K562 (cell line): ENCODE results near the gene SYT1. TPM values are rescaled to one million over a fixed set of nuclear protein-coding genes. Genes with fewer than 3 reads are reported as not detected.

Source experiments
- ATAC-seq: fragments of 200-7000 bp; cut with Tn5 transposase; 3 replicates; pipeline ENCODE4 v1.9.1; 2020; ENCODE audit warnings: moderate library complexity
- BruUV-seq: library from RNA; stranded (reverse); fragments of 400-500 nt; replicated peaks from 2 replicates; lab custom pipeline; 2021; lab: Mats Ljungman, UMichigan
- CTCF ChIA-PET: fragments of 300-600 bp; formaldehyde crosslinking; extraction: SDS; loops from one replicate; lab custom pipeline; 2021; ENCODE audit warnings: low intra/inter-chr PET ratio; lab: Yijun Ruan, JAX
- POLR2A ChIA-PET: fragments of 300-600, 350-650 bp; sonication (Branson Sonifier 250); formaldehyde crosslinking; extraction: SDS; loops from one replicate; lab custom pipeline; 2021; ENCODE audit warnings: antibody characterized with exemption, inconsistent platforms; lab: Yijun Ruan, JAX
- DNase-seq, 4 experiments: peaks; one replicate each; pipeline versions ENCODE4 v3.0.0 to v3.0.0-alpha.2; 2011 to 2018; ENCODE audit warnings: low spot score in 3 of 4, mixed read lengths in 3 of 4; ENCODE audit errors: extremely low read depth in 1 of 4
- FAIRE-seq: peaks from 2 replicates; lab custom pipeline; 2011; peaks lifted over from hg19 to GRCh38; lab: Jason Lieb, UNC
- H2AFZ ChIP-seq: 2 replicates; pipeline ENCODE4 v1.6.0; 2011; ENCODE audit warnings: low read depth, low read length, control low read depth, inconsistent platforms
- H3K27ac ChIP-seq: fragments of 200-600 bp; 3 replicates; pipeline ENCODE4 v1.8.0; 2011; ENCODE audit warnings: low read depth, mild to moderate bottlenecking, control low read depth, inconsistent platforms, low read length, moderate library complexity, mixed read lengths; ENCODE audit errors: extremely low read depth
- H3K27me3 ChIP-seq, 2 experiments: fragments of 300-600 bp in 1 of 2; 2 replicates in 1 of 2; 3 replicates in 1 of 2; pipeline versions ENCODE4 v1.6.0 to v1.8.0; 2011; ENCODE audit warnings: inconsistent platforms in 2 of 2, low read length in 2 of 2, mild to moderate bottlenecking in 1 of 2, mixed read lengths in 1 of 2, moderate library complexity in 1 of 2; ENCODE audit not compliant: control insufficient read depth in 2 of 2, insufficient read depth in 2 of 2
- H3K36me3 ChIP-seq: fragments of 300-600 bp; 3 replicates; pipeline ENCODE4 v1.8.0; 2011; ENCODE audit warnings: mild to moderate bottlenecking, low read length, inconsistent platforms; ENCODE audit not compliant: control insufficient read depth, insufficient read depth
- H3K4me1 ChIP-seq, 2 experiments: fragments of 200-600 bp in 1 of 2; replicated peaks in 1 of 2; 2 replicates in 1 of 2; 3 replicates in 1 of 2; pipeline versions ENCODE4 v1.5.1 to v1.8.0; 2011; ENCODE audit warnings: inconsistent platforms in 2 of 2, low read length in 2 of 2, mild to moderate bottlenecking in 1 of 2, mixed read lengths in 1 of 2, moderate library complexity in 1 of 2; ENCODE audit not compliant: control insufficient read depth in 2 of 2, insufficient read depth in 2 of 2
- H3K4me2 ChIP-seq: 2 replicates; pipeline ENCODE4 v1.6.1; 2011; ENCODE audit warnings: low read length, control low read depth, inconsistent platforms, mixed read lengths; ENCODE audit not compliant: insufficient read depth
- H3K4me3 ChIP-seq: fragments of 200-600 bp; sonication (generic), shearing (Covaris generic); 2 replicates; pipeline ENCODE4 v1.5.1; 2016; ENCODE audit warnings: control low read depth, inconsistent platforms
- H3K79me2 ChIP-seq: fragments of 200-600 bp; 3 replicates; pipeline ENCODE4 v1.8.0; 2011; ENCODE audit warnings: low read length, inconsistent platforms; ENCODE audit not compliant: control insufficient read depth, insufficient read depth
- H3K9ac ChIP-seq, 2 experiments: 2 replicates each; pipeline versions ENCODE4 v1.6.0 to v1.6.1; 2011; ENCODE audit warnings: low read depth in 2 of 2, low read length in 2 of 2, control low read depth in 1 of 2, inconsistent platforms in 1 of 2, mild to moderate bottlenecking in 1 of 2, mixed read lengths in 1 of 2; ENCODE audit not compliant: insufficient read depth in 1 of 2
- H3K9me1 ChIP-seq: one replicate; pipeline ENCODE4 v1.6.0; 2011; ENCODE audit warnings: inconsistent platforms, mild to moderate bottlenecking, low read length, moderate library complexity; ENCODE audit not compliant: control insufficient read depth, insufficient read depth
- H3K9me3 ChIP-seq: replicated peaks from 2 replicates; pipeline ENCODE4 v1.5.1; 2011; ENCODE audit warnings: low read depth, low read length, inconsistent platforms; ENCODE audit not compliant: control insufficient read depth, insufficient read depth
- H4K20me1 ChIP-seq: replicated peaks from 2 replicates; pipeline ENCODE4 v1.6.1; 2011; ENCODE audit warnings: low read length, inconsistent platforms, mixed read lengths; ENCODE audit not compliant: control insufficient read depth, insufficient read depth
- BRF2 ChIP-seq: IDR thresholded peaks from 3 replicates; pipeline ENCODE4 v1.6.1; 2011; ENCODE audit warnings: borderline replicate concordance, mild to moderate bottlenecking; ENCODE audit not compliant: insufficient read length, insufficient read depth
- MAFG ChIP-seq: fragments of 450-650 bp; conservative IDR thresholded peaks from 2 replicates; pipeline ENCODE4 v1.6.1; 2016; ENCODE audit warnings: missing genetic modification characterization, missing compliant biosample characterization
- ZNF316 ChIP-seq: fragments of 450-650 bp; IDR thresholded peaks from 2 replicates; pipeline ENCODE4 v1.6.1; 2016
- in situ Hi-C: fragments of 300-500 bp; cut with MboI; formaldehyde crosslinking; loops from 4 replicates; pipeline ENCODE4 v1.15.0; 2018; ENCODE audit warnings: inconsistent platforms, mixed read lengths
- intact Hi-C: fragments of 100-400 bp; cut with micrococcal nuclease; formaldehyde crosslinking; loops from 2 replicates; pipeline ENCODE4 v1.14.2; 2022
- polyA plus RNA-seq, 8 experiments: library from polyadenylated mRNA; depleted of rRNA in 4 of 8; stranded (reverse) in 5 of 8; unstranded in 3 of 8; fragments of >200 nt; fragmentation: Nextera tagmentation in 2 of 8; fragmentation: Illumina TruSeq in 1 of 8; extraction: Ambion mirVana in 2 of 8; extraction: Trizol in 1 of 8; gene quantifications; 2 replicates each; pipeline versions ENCODE4 v1.2.1 to v1.2.3, GENCODE V29; 2011 to 2014; ENCODE audit warnings: inconsistent platforms in 1 of 8, missing spikeins in 1 of 8
- total RNA-seq, 7 experiments: library from RNA; depleted of rRNA in 6 of 7; stranded (reverse); fragments of >200 nt in 6 of 7; fragmentation: Illumina TruSeq in 2 of 7; extraction: Trizol in 2 of 7; gene quantifications; 2 replicates each; pipeline versions ENCODE4 v1.2.1 to v1.2.3, GENCODE V29; 2011 to 2021; ENCODE audit warnings: low replicate concordance in 1 of 7

SYT1 gene
- total and polyA plus RNA-seq, 9 of the 15 experiments (the other 6 are each of a cell fraction or from before 2014, with no cell fraction given), result 0.03 to 0.13 (median 0.07) TPM; not detected in 4

- DNase-seq, result no peak
These were observed 85.0 kb downstream of the SYT1 start for GRCh38 chr12:78949532-78949931.

More at GRCh38 chr12:78949532-78949931, 85.0 kb downstream of the SYT1 start:
- H3K9me1 ChIP-seq, result no peaks in the 10 kb centered on the region
- BruUV-seq, result no TSS peak
- in situ Hi-C loops, result no loop called here
- ATAC-seq (no peak), FAIRE-seq (no peak)
- no peak overlapping the region for H3K4me3 ChIP-seq
- H4K20me1 ChIP-seq, result no peaks in the 10 kb centered on the region
- intact Hi-C loops, result no loop called here
- TF ChIP-seq ZNF316, result peak; percentile 20; the same call in 1 of the 2 replicates
- TF ChIP-seq MAFG, result 0 out of 2 replicates have a peak, but pooled peaks have one; percentile 10
- no peak for TF ChIP-seq BRF2
- TF ChIP-seq, all 486 proteins: peak for 2
- Histone ChIP-seq H3K36me3 (no peaks in the 10 kb centered on the region), H3K27me3 (no peaks in the 10 kb centered on the region), H3K27ac (no peak overlapping the region), H3K9me3 (no peaks in the 10 kb centered on the region), H2AFZ (no peak overlapping the region), H3K4me1 (no peaks in the 10 kb centered on the region), H3K4me2 (no peak overlapping the region), H3K9ac (no peak overlapping the region), H3K79me2 (no peaks in the 10 kb centered on the region)
- ChIA-PET CTCF (no interaction called here), POLR2A (no interaction called here)
